Neural cell (in vitro differentiated cells): Measurements from ENCODE around the gene SRRM1. TPM values are rescaled to one million over a fixed set of nuclear protein-coding genes. Genes with fewer than 3 reads are reported as not detected.

Source experiments
- H2AFZ ChIP-seq: fragments of 200-600, 300-800 bp; sonication (generic), shearing (Covaris generic); 2 replicates; pipeline ENCODE4 v1.6.0; 2014; ENCODE audit warnings: low read depth, mild to moderate bottlenecking, antibody characterized with exemption, low read length, moderate library complexity
- H3F3A ChIP-seq: fragments of 200-600 bp; shearing (Covaris generic); 2 replicates; pipeline ENCODE4 v1.6.1; 2016; ENCODE audit warnings: mild to moderate bottlenecking, moderate library complexity, mixed read lengths, antibody characterized with exemption, low read length; ENCODE audit not compliant: insufficient read depth, poor library complexity, severe bottlenecking
- H3K27ac ChIP-seq: fragments of 200-600, 300-800 bp; sonication (generic), shearing (Covaris generic); 2 replicates; pipeline ENCODE4 v1.5.1; 2014; ENCODE audit warnings: mild to moderate bottlenecking, low read length, moderate library complexity
- H3K27me3 ChIP-seq: fragments of 300-800, 200-600 bp; sonication (generic), shearing (Covaris generic); 2 replicates; pipeline ENCODE4 v1.6.0; 2014; ENCODE audit warnings: mild to moderate bottlenecking, low read depth, low read length, moderate library complexity; ENCODE audit not compliant: insufficient read depth
- H3K36me3 ChIP-seq: fragments of 300-800, 200-600 bp; sonication (generic), shearing (Covaris generic); 2 replicates; pipeline ENCODE4 v1.5.1; 2014; ENCODE audit warnings: mild to moderate bottlenecking, antibody characterized with exemption, low read length, moderate library complexity; ENCODE audit not compliant: insufficient read depth
- H3K4me2 ChIP-seq: fragments of 300-800, 200-600 bp; sonication (generic), shearing (Covaris generic); 2 replicates; pipeline ENCODE4 v1.6.0; 2014; ENCODE audit warnings: mild to moderate bottlenecking, low read length
- H3K4me3 ChIP-seq: fragments of 300-800, 200-600 bp; sonication (generic), shearing (Covaris generic); 2 replicates; pipeline ENCODE4 v1.5.1; 2014; ENCODE audit warnings: mild to moderate bottlenecking, low read length, moderate library complexity
- H3K79me2 ChIP-seq: fragments of 200-600 bp; shearing (Covaris generic); replicated peaks from 2 replicates; pipeline ENCODE4 v1.6.0; 2014; ENCODE audit warnings: mild to moderate bottlenecking, low read length, moderate library complexity; ENCODE audit not compliant: insufficient read depth
- H3K9ac ChIP-seq: fragments of 300-800, 200-600 bp; sonication (generic), shearing (Covaris generic); 2 replicates; pipeline ENCODE4 v1.6.1; 2016; ENCODE audit warnings: mild to moderate bottlenecking, low read length, mixed read lengths
- H3K9me2 ChIP-seq: fragments of 200-600 bp; shearing (Covaris generic); 2 replicates; pipeline ENCODE4 v1.6.1; 2016; ENCODE audit warnings: mild to moderate bottlenecking, low read length, mixed read lengths; ENCODE audit not compliant: insufficient read depth
- H3K9me3 ChIP-seq: fragments of 200-600, 300-800 bp; sonication (generic), shearing (Covaris generic); 2 replicates; pipeline ENCODE4 v1.6.1; 2016; ENCODE audit warnings: mild to moderate bottlenecking, mixed run types, low read length, moderate library complexity, mixed read lengths
- H4K20me1 ChIP-seq: fragments of 200-600 bp; shearing (Covaris generic); 2 replicates; pipeline ENCODE4 v1.6.1; 2016; ENCODE audit warnings: mild to moderate bottlenecking, mixed run types; ENCODE audit not compliant: insufficient read depth
- CTCF ChIP-seq: fragments of 450-650 bp; IDR thresholded peaks from 2 replicates; pipeline ENCODE4 v1.5.1; 2014; ENCODE audit warnings: antibody characterized with exemption, mild to moderate bottlenecking, moderate library complexity; ENCODE audit not compliant: poor library complexity, severe bottlenecking
- EP300 ChIP-seq: fragments of 450-650 bp; conservative IDR thresholded peaks from 2 replicates; pipeline ENCODE4 v1.6.1; 2014; ENCODE audit warnings: antibody characterized with exemption, mild to moderate bottlenecking, moderate library complexity; ENCODE audit not compliant: poor library complexity, severe bottlenecking
- EZH2 ChIP-seq: fragments of 200-600, 300-800 bp; shearing (Covaris generic), sonication (generic); IDR thresholded peaks from 2 replicates; pipeline ENCODE4 v1.6.1; 2014; ENCODE audit warnings: antibody characterized with exemption, low read length, borderline replicate concordance, mild to moderate bottlenecking; ENCODE audit not compliant: insufficient read depth, poor library complexity, severe bottlenecking
- MXI1 ChIP-seq: fragments of 450-650 bp; conservative IDR thresholded peaks from 2 replicates; pipeline ENCODE4 v1.6.1; 2014; ENCODE audit warnings: antibody characterized with exemption, mild to moderate bottlenecking; ENCODE audit not compliant: poor library complexity, severe bottlenecking
- POLR2AphosphoS5 ChIP-seq: IDR thresholded peaks from 2 replicates; pipeline ENCODE4 v1.6.1; 2012
- RAD21 ChIP-seq: fragments of 450-650 bp; conservative IDR thresholded peaks from 2 replicates; pipeline ENCODE4 v1.6.1; 2014; ENCODE audit warnings: antibody characterized with exemption, mild to moderate bottlenecking, moderate library complexity
- REST ChIP-seq: IDR thresholded peaks from 2 replicates; pipeline ENCODE4 v1.6.1; 2012; ENCODE audit warnings: borderline replicate concordance
- SMC3 ChIP-seq: fragments of 450-650 bp; conservative IDR thresholded peaks from 2 replicates; pipeline ENCODE4 v1.6.1; 2014; ENCODE audit warnings: antibody characterized with exemption, mild to moderate bottlenecking, moderate library complexity; ENCODE audit not compliant: poor library complexity
- TAF1 ChIP-seq: IDR thresholded peaks from 2 replicates; pipeline ENCODE4 v1.6.1; 2012; ENCODE audit warnings: low read depth
- polyA plus RNA-seq: library from polyadenylated mRNA; depleted of rRNA; stranded (reverse); fragments of >200 nt; gene quantifications from 2 replicates; pipeline ENCODE4 v1.2.3, GENCODE V29; 2014

The SRRM1 gene
- polyA plus RNA-seq, 1 donor from 2014 or later: 37.1 TPM

- Histone ChIP-seq H3K9me3 (no peaks in the 10 kb centered on the region), H3K9me2 (no peaks in the 10 kb centered on the region), H3K4me2 (peak overlapping the region; percentile 74), H2AFZ (no peak overlapping the region), H3K36me3 (peaks cover 6% of the 10 kb centered on the region), H3K4me3 (peak overlapping the region; percentile 99), H4K20me1 (no peaks in the 10 kb centered on the region), H3K79me2 (peaks cover 42% of the 10 kb centered on the region), H3F3A (no peaks in the 10 kb centered on the region), H3K27me3 (no peaks in the 10 kb centered on the region), H3K9ac (peak overlapping the region; percentile 90), H3K27ac (peak overlapping the region; percentile 87)
- TF ChIP-seq EP300 (no peak), MXI1 (no peak), SMC3 (no peak), POLR2AphosphoS5 (no peak), TAF1 (no peak), RAD21 (no peak), REST (no peak), EZH2 (no peak), CTCF (no peak)
Measured at GRCh38 chr1:24644100-24644384, 940 bp downstream of the SRRM1 start.

- no peaks in the 10 kb centered on the region for H3F3A ChIP-seq
- no peaks in the 10 kb centered on the region for H3K9me2 ChIP-seq
Measured at GRCh38 chr1:24648919-24649318, 5.8 kb downstream of the SRRM1 start.

More at GRCh38 chr1:24648919-24649318, 5.8 kb downstream of the SRRM1 start:
- no peak overlapping the region for H2AFZ ChIP-seq
- H3K36me3 ChIP-seq: peaks cover 6% of the 10 kb centered on the region
- no peaks in the 10 kb centered on the region for H3K9me3 ChIP-seq
- H3K4me2 ChIP-seq: no peak overlapping the region
- no peak overlapping the region for H3K4me3 ChIP-seq
- H3K27ac ChIP-seq: no peak overlapping the region
- no peak overlapping the region for H3K9ac ChIP-seq
- TF ChIP-seq EZH2 (no peak), EP300 (no peak), MXI1 (no peak), POLR2AphosphoS5 (no peak), RAD21 (no peak), REST (no peak), CTCF (no peak), SMC3 (no peak), TAF1 (no peak)
- no peaks in the 10 kb centered on the region for H3K27me3 ChIP-seq
- H4K20me1 ChIP-seq: no peaks in the 10 kb centered on the region
- peaks cover 41% of the 10 kb centered on the region for H3K79me2 ChIP-seq
